ENCODE measurements around the gene GPC6.

GRCh38 chr13:93248627-93249047, 22.0 kb downstream of the GPC6 start:
- TF ChIP-seq POLR2A (IDR thresholded peaks at IDR 0.05) (no peak), CTCF (IDR thresholded peaks at IDR 0.05) (no peak)

Measured in uterus (tissue), 2 donors.